ENCODE results near the gene UGT1A9.

The UGT1A9 gene

GRCh38 chr2:233764264-233764663 is 92.6 kb downstream of the UGT1A9 start:
- DNase-seq: no peak

GRCh38 chr2:233764761-233765160 is 93.1 kb downstream of the UGT1A9 start:
- no peak for DNase-seq

GRCh38 chr2:233766416-233766815 is 94.7 kb downstream of the UGT1A9 start:
- no peak for DNase-seq

GRCh38 chr2:233768076-233768475 is 96.4 kb downstream of the UGT1A9 start:
- no peak for DNase-seq

GRCh38 chr2:233769260-233769659 is 97.6 kb downstream of the UGT1A9 start:
- DNase-seq: no peak

- no peak for DNase-seq
Observed at GRCh38 chr2:233772153-233772552, 100.5 kb downstream of the UGT1A9 start.

- DNase-seq: no peak
Observed at GRCh38 chr2:233772583-233772982, 100.9 kb downstream of the UGT1A9 start.

- no peak for DNase-seq
Observed at GRCh38 chr2:233773854-233774253, 102.2 kb downstream of the UGT1A9 start.

- DNase-seq: no peak
Observed at GRCh38 chr2:233775414-233775813, 103.7 kb downstream of the UGT1A9 start.

- no peak for DNase-seq
Observed at GRCh38 chr2:233778030-233778429, 106.3 kb downstream of the UGT1A9 start, which contains the start of gene MROH2A. MROH2A (plus strand) TSS chr2:233778330; CDS start chr2:233779359, 1,029 bp downstream.

GRCh38 chr2:233779722-233780121 is 108.0 kb downstream of the UGT1A9 start:
- no peak for DNase-seq

GRCh38 chr2:233780771-233781170 is 109.1 kb downstream of the UGT1A9 start:
- no peak for DNase-seq

GRCh38 chr2:233789554-233789953 is 117.9 kb downstream of the UGT1A9 start:
- DNase-seq: no peak

GRCh38 chr2:233791151-233791882 is 119.6 kb downstream of the UGT1A9 start:
- DNase-seq: no peak

GRCh38 chr2:233791883-233792329 is 120.2 kb downstream of the UGT1A9 start:
- no peak for DNase-seq

GRCh38 chr2:233792720-233793119 is 121.0 kb downstream of the UGT1A9 start:
- DNase-seq: no peak

GRCh38 chr2:233793465-233794127 is 121.9 kb downstream of the UGT1A9 start:
- no peak for DNase-seq

GRCh38 chr2:233794128-233794658 is 122.5 kb downstream of the UGT1A9 start:
- no peak for DNase-seq

GRCh38 chr2:233795735-233796171 is 124.1 kb downstream of the UGT1A9 start:
- no peak for DNase-seq

GRCh38 chr2:233796254-233796653 is 124.6 kb downstream of the UGT1A9 start:
- DNase-seq: no peak

- DNase-seq: no peak
Observed at GRCh38 chr2:233798335-233799086, 126.8 kb downstream of the UGT1A9 start.

- no peak for DNase-seq
Observed at GRCh38 chr2:233799087-233799665, 127.5 kb downstream of the UGT1A9 start.

GRCh38 chr2:233799716-233800115 is 128.0 kb downstream of the UGT1A9 start:
- DNase-seq: no peak
